ENCODE measurements around the gene SPON1. TPM values are rescaled to one million over a fixed set of nuclear protein-coding genes. Genes with fewer than 3 reads are reported as not detected.

The SPON1 gene
- total and polyA plus RNA-seq, 12 donors: 2.7 to 116 (median 34.4) TPM

- DNase-seq: no peak
- Histone ChIP-seq H3K4me1 (replicated peaks in 1 of 2) (no peaks in the 10 kb centered on the region), H3K27ac (no peak overlapping the region), H3K36me3 (replicated peaks in 1 of 2) (no peaks in the 10 kb centered on the region), H3K27me3 (no peaks in the 10 kb centered on the region), H3K9me3 (replicated peaks in 1 of 3) (no peaks in the 10 kb centered on the region), H3K4me3 (no peak overlapping the region)
- intact Hi-C loops (cut with DNase I): no loop called here
- TF ChIP-seq CTCF (IDR thresholded peaks at IDR 0.05) (no peak), POLR2A (IDR thresholded peaks at IDR 0.05) (no peak)
These were observed 277.7 kb downstream of the SPON1 start for GRCh38 chr11:14240221-14240620.

- Histone ChIP-seq H3K27me3 (no peaks in the 10 kb centered on the region), H3K4me1 (replicated peaks in 1 of 2) (no peaks in the 10 kb centered on the region), H3K4me3 (no peak overlapping the region), H3K27ac (no peak overlapping the region), H3K36me3 (replicated peaks in 1 of 2) (no peaks in the 10 kb centered on the region), H3K9me3 (replicated peaks in 1 of 3) (no peaks in the 10 kb centered on the region)
- intact Hi-C loops (cut with DNase I): no loop called here
- TF ChIP-seq POLR2A (IDR thresholded peaks at IDR 0.05) (no peak), CTCF (IDR thresholded peaks at IDR 0.05) (no peak)
- DNase-seq: no peak
- WGBS, 4 donors: 91 to 94% (median 93%) methylated on average over 4 of the region's 4 CpGs
These were observed 278.4 kb downstream of the SPON1 start for GRCh38 chr11:14240951-14241350.

- no peak overlapping the region for H3K27ac ChIP-seq
- TF ChIP-seq POLR2A (IDR thresholded peaks at IDR 0.05) (no peak), CTCF (IDR thresholded peaks at IDR 0.05) (no peak)
- intact Hi-C loops (cut with DNase I): no loop called here
- no peak for DNase-seq
- no peaks in the 10 kb centered on the region for H3K9me3 ChIP-seq (replicated peaks in 1 of 3)
- no peaks in the 10 kb centered on the region for H3K4me1 ChIP-seq (replicated peaks in 1 of 2)
- 63 to 92% (median 72%) methylated on average over 1 to 4 of the region's 4 CpGs for WGBS, 4 donors
- no peaks in the 10 kb centered on the region for H3K27me3 ChIP-seq
- H3K36me3 ChIP-seq (replicated peaks in 1 of 2): no peaks in the 10 kb centered on the region
- no peak overlapping the region for H3K4me3 ChIP-seq
These were observed 279.7 kb downstream of the SPON1 start for GRCh38 chr11:14242187-14242586.

GRCh38 chr11:14242733-14243132 lies 280.2 kb downstream of the SPON1 start:
- intact Hi-C loops (cut with DNase I): no loop called here
- 89 to 97% (median 93%) methylated on average over 4 of the region's 4 CpGs for WGBS, 4 donors
- no peak overlapping the region for H3K27ac ChIP-seq

More at GRCh38 chr11:14242733-14243132, 280.2 kb downstream of the SPON1 start:
- Histone ChIP-seq H3K4me3 (no peak overlapping the region), H3K4me1 (replicated peaks in 1 of 2) (no peaks in the 10 kb centered on the region), H3K36me3 (replicated peaks in 1 of 2) (no peaks in the 10 kb centered on the region), H3K9me3 (replicated peaks in 1 of 3) (no peaks in the 10 kb centered on the region), H3K27me3 (no peaks in the 10 kb centered on the region)
- no peak for TF ChIP-seq POLR2A (IDR thresholded peaks at IDR 0.05)
- no peak for TF ChIP-seq CTCF (IDR thresholded peaks at IDR 0.05)
- no peak for DNase-seq
